Measurements from ENCODE around the gene SNX14. TPM values are rescaled to one million over a fixed set of nuclear protein-coding genes. Genes with fewer than 3 reads are reported as not detected.
"Not testable (repeated sequence)": the region's sequence is repeated elsewhere in the genome, so short reads cannot be mapped to it uniquely, and the experiment has no call there.

SNX14 gene
- total and polyA plus RNA-seq, 11 donors: 23.3 to 41.8 (median 31.8) TPM

DNA sequence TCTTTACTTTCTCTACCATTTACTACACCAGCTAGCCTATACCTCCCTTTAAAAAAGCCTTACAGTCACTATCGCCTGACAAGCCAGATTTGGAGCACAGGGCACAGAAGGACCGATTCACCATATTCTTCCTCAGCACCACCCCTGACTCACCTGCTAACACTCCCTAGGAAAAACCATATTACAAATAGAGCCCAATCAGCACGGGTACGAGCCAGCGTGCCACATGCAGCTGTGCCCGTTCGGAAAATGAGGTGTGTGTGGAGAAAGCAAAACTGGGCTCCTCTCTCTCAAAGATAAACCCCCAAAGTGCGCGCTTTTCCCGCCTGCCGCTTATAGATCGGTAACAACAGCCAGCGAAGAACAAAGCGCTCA is 47.9 kb upstream of the SNX14 start:
- H3K27me3 ChIP-seq: no peaks in the 10 kb centered on the region
- TF ChIP-seq, protein P1, sequence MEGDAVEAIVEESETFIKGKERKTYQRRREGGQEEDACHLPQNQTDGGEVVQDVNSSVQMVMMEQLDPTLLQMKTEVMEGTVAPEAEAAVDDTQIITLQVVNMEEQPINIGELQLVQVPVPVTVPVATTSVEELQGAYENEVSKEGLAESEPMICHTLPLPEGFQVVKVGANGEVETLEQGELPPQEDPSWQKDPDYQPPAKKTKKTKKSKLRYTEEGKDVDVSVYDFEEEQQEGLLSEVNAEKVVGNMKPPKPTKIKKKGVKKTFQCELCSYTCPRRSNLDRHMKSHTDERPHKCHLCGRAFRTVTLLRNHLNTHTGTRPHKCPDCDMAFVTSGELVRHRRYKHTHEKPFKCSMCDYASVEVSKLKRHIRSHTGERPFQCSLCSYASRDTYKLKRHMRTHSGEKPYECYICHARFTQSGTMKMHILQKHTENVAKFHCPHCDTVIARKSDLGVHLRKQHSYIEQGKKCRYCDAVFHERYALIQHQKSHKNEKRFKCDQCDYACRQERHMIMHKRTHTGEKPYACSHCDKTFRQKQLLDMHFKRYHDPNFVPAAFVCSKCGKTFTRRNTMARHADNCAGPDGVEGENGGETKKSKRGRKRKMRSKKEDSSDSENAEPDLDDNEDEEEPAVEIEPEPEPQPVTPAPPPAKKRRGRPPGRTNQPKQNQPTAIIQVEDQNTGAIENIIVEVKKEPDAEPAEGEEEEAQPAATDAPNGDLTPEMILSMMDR (IDR thresholded peaks at IDR 0.05): no peak
- TF ChIP-seq POLR2A (IDR thresholded peaks at IDR 0.05): no peak
- H3K27ac ChIP-seq: peak overlapping the region; percentile 95 to 100 (median 99)
- H3K9me3 ChIP-seq: no peaks in the 10 kb centered on the region
- 0 to 1% (median 1%) methylated on average over 14 of the region's 14 CpGs for WGBS, 4 donors
- ATAC-seq: no peak
- intact Hi-C loops (cut with DNase I): loop anchor here in 5 of 10 donors (5.0 kb wide), 2 partner anchors 44 to 49 kb away; partner anchors contain the start of gene SNX14 (in 3 of the 5)
- H3K36me3 ChIP-seq: peaks cover 0 to 47% (median 42%) of the 10 kb centered on the region in 9 donors
- peak overlapping the region; percentile 64 to 99 (median 93) for H3K4me3 ChIP-seq
- no peak for DNase-seq
- H3K4me1 ChIP-seq: peaks cover 4 to 59% (median 43%) of the 10 kb centered on the region in 12 donors

DNA sequence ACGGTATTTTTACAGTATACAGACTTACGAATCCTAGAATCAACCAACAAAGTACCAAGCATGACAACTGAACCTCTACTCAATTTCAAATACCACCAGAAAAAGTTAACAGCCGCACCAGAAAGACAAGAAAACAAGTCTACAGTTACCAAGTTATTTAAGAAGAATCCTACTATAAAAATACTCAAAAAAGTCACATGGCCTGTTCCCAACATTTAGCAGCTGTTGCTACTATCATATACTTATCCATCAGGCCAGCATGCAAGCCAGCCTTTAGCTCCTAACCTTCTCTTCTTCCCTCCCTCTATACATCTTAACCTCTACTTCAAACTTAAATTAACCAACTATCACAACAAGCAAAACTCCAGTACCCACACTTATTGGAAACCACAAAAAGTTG is 47.2 kb upstream of the SNX14 start:
- ATAC-seq (no peak), DNase-seq (no peak)
- peaks cover 4 to 59% (median 43%) of the 10 kb centered on the region in 12 donors for H3K4me1 ChIP-seq
- H3K4me3 ChIP-seq: peak overlapping the region in 9 of 12 donors; percentile 64 to 99 (median 94)
- H3K9me3 ChIP-seq: no peaks in the 10 kb centered on the region
- H3K36me3 ChIP-seq: peaks cover 0 to 54% (median 49%) of the 10 kb centered on the region in 9 donors
- H3K27me3 ChIP-seq: no peaks in the 10 kb centered on the region
- intact Hi-C loops (cut with DNase I): loop anchor here in 5 of 10 donors (5.0 kb wide), 2 partner anchors 44 to 49 kb away; partner anchors contain the start of gene SNX14 (in 3 of the 5)
- WGBS, 4 donors: 28 to 44% (median 38%) methylated on average over 3 of the region's 3 CpGs
- TF ChIP-seq, protein P1 (IDR thresholded peaks at IDR 0.05): no peak
- TF ChIP-seq POLR2A (IDR thresholded peaks at IDR 0.05): no peak
- no peak overlapping the region for H3K27ac ChIP-seq

GRCh38 chr6:85637579-85637978 is 43.9 kb upstream of the SNX14 start:
- TF ChIP-seq, protein P1 (IDR thresholded peaks at IDR 0.05): no peak
- TF ChIP-seq POLR2A (IDR thresholded peaks at IDR 0.05): no peak
- Histone ChIP-seq H3K4me1 (peaks cover 0 to 53% (median 44%) of the 10 kb centered on the region in 12 donors), H3K9me3 (no peaks in the 10 kb centered on the region), H3K27me3 (no peaks in the 10 kb centered on the region), H3K36me3 (peaks cover 0 to 84% (median 81%) of the 10 kb centered on the region in 9 donors), H3K27ac (no peak overlapping the region), H3K4me3 (no peak overlapping the region)
- no peak for ATAC-seq
- WGBS, 4 donors: 56 to 84% (median 67%) methylated on average over 3 of the region's 3 CpGs
- intact Hi-C loops (cut with DNase I): no loop called here
- no peak for DNase-seq

DNA sequence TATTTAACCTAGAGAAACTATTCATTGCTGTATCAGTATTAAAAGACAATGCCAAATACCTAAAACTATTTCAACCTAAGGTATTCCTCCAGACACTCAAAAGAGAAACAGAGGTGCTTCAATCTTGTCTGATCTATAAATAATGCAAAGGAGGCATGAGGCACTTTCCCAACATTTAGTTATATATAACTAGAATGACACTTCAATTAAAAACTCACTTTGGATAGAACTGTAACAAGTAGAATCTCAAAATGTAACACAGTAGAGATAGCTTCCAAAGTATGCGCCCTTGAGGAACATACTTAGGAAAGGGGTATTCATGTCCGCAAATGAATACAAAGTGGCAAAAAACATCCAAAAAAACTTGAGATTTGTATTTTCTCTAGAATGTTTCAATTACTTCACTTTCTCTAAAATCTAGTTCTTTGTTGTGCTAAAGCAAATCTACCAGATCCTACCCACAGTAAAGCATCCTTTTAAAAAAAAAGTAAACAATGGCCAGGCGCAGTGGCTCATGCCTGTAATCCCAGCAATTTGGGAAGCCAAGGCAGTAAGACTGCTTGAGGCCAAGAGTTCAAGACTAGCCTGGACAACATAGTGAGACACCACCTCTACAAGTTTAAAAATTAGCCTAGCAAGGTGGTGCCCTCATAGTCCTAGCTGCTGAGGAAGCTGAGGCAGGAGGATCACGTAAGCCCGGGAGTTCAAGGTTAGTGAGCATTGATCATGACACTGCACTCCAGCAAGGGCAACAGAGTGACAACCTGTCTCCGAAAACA is 38.7 kb upstream of the SNX14 start:
- Histone ChIP-seq H3K4me3 (no peak overlapping the region), H3K27me3 (no peaks in the 10 kb centered on the region), H3K9me3 (no peaks in the 10 kb centered on the region), H3K4me1 (peaks cover 0 to 40% (median 21%) of the 10 kb centered on the region in 12 donors), H3K27ac (peak overlapping the region in 1 of 12 donors; percentile 20), H3K36me3 (peaks cover 0 to 100% (median 96%) of the 10 kb centered on the region in 9 donors)
- TF ChIP-seq POLR2A (IDR thresholded peaks at IDR 0.05): no peak
- TF ChIP-seq, protein P1 (IDR thresholded peaks at IDR 0.05): no peak
- DNase-seq: no peak
- 91 to 97% (median 96%) methylated on average over 6 of the region's 6 CpGs for WGBS, 4 donors
- ATAC-seq: peak in 1 of 4 donors; percentile 15
- intact Hi-C loops (cut with DNase I): loop anchor here in 1 of 10 donors (5.0 kb wide), 1 partner anchor 35 kb away; no protein-coding TSS in a partner anchor

DNA sequence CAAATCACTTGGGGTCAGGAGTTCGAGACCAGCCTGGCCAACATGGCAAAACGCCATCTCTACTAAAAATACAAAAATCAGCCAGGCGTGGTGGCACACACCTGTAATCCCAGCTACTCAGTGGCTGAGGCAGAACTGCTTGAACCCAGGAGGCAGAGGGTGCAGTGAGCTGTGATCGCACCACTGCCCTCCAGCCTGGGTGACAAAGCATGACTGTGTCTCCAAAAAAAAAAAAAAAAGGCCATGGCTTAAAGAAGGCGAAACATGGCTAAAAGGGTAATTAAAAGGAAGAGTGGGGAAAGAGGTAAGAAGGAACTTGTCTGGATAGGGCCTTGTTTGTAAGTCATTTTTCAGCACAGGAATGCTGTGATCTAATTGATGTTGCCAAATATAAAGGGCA is 37.5 kb upstream of the SNX14 start:
- WGBS, 4 donors: 95 to 98% (median 97%) methylated on average over 5 of the region's 5 CpGs
- H3K27me3 ChIP-seq, H3K9me3 ChIP-seq, DNase-seq, H3K4me3 ChIP-seq: not testable (repeated sequence)
- Histone ChIP-seq H3K4me1 (peaks cover 0 to 42% (median 15%) of the 10 kb centered on the region in 12 donors), H3K27ac (peak overlapping the region in 1 of 12 donors; percentile 30), H3K36me3 (peaks cover 0 to 100% (median 96%) of the 10 kb centered on the region in 9 donors)
- intact Hi-C loops (cut with DNase I): loop anchor here in 1 of 10 donors (5.0 kb wide), 1 partner anchor 34 kb away; no protein-coding TSS in a partner anchor
- peak in 1 of 4 donors; percentile 26 for ATAC-seq

Measured in heart left ventricle (tissue), 16 donors.